ENCODE results near the gene C19orf25.
"Not testable (repeated sequence)": the region's sequence is repeated elsewhere in the genome, so short reads cannot be mapped to it uniquely, and the experiment has no call there.

Gene C19orf25

DNA sequence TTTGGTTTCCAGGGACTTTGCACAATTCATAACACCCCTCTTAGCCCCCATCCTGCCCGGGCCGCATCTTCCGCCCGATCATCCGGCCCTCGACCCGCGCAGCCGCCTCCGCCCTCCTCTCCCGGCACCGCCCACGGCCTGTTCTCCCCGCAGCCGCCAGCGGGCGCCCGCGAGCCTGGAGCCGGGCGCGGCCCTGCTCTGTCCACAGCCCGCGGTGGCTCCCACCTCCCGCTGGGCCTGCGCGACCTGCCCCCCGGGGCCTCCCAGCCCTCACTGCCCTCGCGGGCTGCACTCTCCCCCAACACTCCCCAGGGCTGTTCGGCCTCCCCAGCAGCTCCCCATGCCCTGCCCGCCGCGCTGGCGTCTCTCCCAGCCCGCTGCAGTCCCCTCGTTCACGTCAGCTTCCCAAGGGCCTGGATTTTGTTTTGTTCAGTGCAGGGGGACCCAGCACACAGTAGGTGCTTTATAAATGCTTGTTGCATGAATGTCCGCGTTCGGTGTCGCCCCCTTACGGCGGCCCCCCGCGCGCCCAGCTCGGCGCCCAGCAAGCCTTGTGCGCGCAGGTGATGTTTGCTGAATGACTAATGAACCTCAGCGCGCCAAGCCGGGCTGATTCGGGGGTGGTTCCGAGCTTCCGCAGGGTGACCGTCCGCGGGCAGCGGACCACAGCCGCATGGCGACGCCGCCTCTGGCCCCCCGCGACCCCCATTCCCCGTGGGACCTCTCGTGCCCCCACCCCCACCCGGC, 33.7 kb downstream of the C19orf25 start:
- DNase-seq: no peak

DNA sequence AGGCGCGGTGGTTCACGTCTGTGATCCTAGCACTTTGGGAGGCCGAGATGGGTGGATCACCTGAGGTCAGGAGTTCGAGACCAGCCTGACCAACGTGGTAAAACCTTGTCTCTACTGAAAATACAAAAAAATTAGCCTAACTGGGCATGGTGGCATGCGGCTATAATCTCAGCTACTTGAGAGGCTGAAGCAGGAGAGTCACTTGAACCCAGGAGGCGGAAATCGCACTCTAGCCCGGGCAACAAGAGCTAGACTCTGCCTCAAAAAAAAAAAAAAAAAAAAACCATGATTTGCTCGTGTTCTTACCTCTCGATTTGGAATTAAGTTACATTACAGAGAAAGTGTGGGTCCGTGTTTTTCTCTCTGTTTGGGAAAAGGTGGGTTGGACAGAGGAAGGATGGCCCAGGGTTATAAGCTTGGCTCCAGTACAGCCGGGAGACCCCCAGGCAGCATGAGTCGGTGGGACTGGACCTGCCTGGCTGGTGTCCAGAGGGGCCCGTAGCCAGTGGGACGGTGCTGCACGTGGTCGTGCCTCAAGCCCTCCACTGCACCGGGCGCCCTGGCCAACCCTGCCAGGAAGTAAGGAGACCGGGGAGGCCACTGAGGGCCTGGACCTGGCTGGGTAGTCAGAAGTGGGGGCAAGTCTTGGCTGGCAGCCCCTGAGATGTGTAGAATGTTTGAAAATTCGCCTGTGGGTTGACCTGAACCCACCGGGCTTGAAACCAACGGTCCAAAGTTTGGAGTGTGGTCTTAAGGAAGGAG, 37.2 kb downstream of the C19orf25 start:
- DNase-seq: no peak

DNA sequence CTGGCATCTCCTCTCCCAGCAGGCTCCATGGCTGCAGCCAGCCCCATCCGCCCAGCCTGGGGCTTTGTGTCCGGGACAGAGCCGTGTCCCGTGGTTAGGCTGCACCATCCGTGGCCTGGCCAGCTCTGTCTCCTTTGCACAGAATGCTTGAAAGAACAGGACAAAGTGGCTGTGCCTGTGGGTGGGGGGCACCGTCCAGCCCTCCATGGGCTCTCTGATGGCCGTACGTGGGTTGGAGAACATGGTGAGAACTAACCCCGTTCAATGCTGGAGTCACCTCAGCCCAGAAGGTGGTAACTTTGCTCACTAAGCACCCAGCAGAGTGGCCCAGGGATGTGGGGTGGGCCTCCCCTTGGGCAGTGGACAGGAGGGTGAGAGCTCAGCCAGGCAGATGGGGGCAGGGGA, 38.0 kb downstream of the C19orf25 start:
- DNase-seq: no peak

DNA sequence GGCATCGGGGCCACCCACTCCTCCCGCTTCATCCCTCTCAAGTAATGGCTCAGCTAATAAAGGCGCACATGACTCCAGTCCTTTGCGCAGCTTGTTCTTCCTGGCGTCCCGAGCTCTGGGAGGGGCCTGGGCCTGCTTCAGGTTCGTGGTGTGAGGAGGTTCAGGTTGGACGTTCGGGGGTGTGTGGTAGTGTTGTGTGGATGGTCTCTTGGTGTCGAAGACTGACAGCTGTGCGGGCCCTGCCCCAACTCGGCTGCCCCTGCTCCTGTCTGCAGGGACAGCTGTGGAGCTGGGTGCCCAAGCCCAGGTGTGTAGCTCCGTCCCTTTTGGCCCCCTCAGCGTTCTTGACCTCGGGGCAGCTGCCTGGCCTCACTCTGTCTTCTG, 38.6 kb downstream of the C19orf25 start:
- no peak for DNase-seq

DNA sequence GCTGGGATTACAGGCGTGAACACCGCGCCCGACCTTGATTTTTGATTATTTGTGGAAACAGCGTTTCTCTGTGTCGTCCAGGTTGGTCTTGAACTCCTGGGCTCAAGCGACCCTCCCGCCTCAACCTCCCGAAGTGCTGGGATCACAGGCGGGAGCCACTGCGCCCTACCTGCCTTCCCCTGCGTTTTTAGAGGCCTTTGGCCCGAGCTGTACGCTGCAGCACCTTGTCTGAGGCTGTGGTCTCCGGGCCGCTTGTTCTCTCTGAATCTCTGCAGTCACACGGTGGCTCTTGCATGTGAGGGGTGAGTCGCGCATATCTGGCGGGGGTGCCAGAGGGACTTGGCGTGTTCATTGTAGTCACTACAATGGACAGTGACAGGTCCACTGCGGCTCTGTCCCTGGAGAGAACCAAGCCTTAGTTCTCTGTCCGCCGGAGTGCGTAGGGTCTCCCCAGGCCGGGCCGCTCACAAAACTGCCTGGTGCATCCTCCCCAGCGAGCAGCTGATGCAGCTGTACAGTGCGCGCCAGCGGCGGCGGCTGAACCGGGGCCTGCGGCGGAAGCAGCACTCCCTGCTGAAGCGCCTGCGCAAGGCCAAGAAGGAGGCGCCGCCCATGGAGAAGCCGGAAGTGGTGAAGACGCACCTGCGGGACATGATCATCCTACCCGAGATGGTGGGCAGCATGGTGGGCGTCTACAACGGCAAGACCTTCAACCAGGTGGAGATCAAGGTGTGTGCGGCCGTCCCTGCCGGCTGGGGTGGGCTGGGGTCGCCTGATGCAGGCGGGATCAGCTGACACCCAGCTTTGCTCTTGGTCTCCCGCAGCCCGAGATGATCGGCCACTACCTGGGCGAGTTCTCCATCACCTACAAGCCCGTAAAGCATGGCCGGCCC, 39.2 kb downstream of the C19orf25 start:
- DNase-seq: not testable (repeated sequence)

DNA sequence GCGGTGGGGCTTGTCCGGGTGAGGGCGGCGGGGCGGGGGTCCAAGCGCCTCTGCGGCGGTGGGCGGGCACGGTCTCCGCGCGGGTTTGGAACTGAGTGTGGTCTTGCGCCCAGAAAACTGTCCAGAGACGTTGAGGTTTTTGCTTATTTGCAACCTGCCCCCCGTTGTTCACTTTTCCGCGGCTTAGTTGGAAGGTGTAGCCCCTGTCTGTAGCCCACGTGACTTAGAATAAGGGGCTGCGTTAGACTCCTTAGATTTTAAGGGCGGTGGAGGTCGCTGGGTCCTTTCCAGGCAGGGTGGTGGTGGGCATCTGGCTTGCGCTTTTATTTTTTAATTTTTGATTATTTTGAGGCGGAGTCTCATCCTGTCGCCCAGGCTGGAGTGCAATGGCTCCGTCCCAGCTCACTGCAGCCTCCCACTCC, 40.1 kb downstream of the C19orf25 start:
- DNase-seq: no peak

DNA sequence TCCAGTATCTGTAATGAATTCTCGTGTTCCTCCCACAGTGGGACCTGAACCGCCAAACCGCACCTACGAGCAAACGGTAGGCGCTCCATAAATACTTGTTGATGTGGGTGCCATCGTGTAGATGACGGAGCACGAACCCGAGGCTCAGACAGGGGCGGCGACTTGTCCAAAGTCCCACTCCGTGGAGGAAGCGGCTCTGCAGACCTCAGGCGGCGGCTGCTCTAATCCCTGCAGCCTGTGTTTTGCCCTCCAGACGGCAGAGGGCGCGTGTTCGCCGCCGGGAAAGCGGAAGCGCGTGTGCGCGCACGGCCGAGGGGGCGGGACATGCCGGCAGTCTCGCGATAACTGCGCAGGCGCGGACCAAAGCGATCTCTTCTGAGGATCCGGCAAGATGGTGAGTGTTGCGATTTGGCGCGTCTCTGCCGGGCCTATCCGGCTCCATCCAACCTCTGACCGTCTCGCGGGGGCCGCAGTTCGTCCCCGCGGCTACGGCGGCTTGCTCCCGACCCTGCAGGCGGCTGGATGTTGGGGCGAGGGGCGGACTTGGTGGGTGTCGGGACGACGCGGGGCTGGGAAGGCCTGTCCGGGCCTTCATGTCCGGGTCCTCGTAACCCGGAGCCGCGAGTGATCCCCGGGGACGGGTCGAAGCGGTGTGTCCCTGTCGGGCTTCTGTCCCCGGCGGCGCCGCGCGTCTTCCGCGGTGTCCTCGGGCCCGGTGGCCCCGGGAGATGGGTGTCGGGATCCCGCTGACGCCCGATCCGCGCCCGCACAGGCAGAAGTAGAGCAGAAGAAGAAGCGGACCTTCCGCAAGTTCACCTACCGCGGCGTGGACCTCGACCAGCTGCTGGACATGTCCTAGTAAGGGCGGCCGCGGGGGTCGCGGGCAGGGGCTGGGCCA, 40.7 kb downstream of the C19orf25 start, which contains the start of gene RPS15:
Gene RPS15 (plus strand): TSS at position 362 of the 898 bp plus-strand sequence. CDS start 30 bp downstream, at position 392.
- peak; percentile 75 for DNase-seq

DNA sequence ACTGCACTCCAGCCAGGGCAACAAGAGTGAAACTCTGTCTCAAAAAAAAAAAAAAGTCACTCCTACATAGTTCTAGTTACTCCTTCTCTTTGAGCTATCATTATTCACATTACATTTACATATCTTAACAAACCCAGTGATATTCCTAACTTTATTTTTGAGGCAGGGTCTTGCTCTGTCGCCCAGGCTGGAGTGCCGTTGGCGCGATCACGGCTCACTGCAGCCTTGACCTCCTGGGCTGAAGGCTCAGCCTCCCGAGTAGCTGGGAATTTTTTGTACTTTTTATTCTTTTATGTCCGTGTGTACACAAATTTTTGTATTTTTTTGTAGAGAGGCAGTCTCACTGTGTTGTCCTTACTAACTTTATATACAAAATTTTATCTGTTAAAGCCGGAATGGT, 41.4 kb downstream of the C19orf25 start:
- no peak for DNase-seq

GRCh38 chr19:1435378-1435989, 43.5 kb downstream of the C19orf25 start:
- DNase-seq: no peak

DNA sequence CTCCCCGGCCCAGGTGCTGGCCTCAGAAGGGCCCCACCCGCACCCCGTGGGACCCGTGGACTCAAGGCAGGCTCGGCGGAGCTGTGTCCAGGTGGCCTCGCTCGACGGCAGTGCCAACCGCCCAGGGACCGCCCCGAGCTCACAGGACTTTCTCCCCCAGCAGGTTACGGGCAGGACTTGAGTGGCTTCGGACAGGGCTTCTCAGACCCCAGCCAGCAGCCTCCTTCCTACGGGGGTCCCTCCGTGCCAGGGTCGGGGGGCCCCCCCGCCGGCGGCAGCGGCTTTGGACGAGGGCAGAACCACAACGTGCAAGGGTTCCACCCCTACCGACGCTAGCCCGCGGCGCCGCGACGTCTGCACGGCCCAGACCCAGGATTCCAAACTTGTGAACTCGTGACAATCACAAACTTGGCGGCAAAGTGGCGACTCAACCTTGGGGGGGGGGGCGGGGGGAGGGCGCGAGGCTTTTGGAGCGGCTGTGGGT, 44.4 kb downstream of the C19orf25 start:
- no peak for DNase-seq

GRCh38 chr19:1434040-1434366, 45.0 kb downstream of the C19orf25 start:
- no peak for DNase-seq

GRCh38 chr19:1433119-1434039, 45.6 kb downstream of the C19orf25 start:
- no peak for DNase-seq

GRCh38 chr19:1432507-1432887, 46.5 kb downstream of the C19orf25 start:
- no peak for DNase-seq

- DNase-seq: no peak
Observed at GRCh38 chr19:1431759-1432506, 47.1 kb downstream of the C19orf25 start.

- DNase-seq: no peak
Observed at GRCh38 chr19:1430246-1430645, 48.8 kb downstream of the C19orf25 start.

GRCh38 chr19:1429750-1430149, 49.3 kb downstream of the C19orf25 start:
- DNase-seq: no peak

GRCh38 chr19:1428738-1429391, 50.1 kb downstream of the C19orf25 start:
- no peak for DNase-seq

DNA sequence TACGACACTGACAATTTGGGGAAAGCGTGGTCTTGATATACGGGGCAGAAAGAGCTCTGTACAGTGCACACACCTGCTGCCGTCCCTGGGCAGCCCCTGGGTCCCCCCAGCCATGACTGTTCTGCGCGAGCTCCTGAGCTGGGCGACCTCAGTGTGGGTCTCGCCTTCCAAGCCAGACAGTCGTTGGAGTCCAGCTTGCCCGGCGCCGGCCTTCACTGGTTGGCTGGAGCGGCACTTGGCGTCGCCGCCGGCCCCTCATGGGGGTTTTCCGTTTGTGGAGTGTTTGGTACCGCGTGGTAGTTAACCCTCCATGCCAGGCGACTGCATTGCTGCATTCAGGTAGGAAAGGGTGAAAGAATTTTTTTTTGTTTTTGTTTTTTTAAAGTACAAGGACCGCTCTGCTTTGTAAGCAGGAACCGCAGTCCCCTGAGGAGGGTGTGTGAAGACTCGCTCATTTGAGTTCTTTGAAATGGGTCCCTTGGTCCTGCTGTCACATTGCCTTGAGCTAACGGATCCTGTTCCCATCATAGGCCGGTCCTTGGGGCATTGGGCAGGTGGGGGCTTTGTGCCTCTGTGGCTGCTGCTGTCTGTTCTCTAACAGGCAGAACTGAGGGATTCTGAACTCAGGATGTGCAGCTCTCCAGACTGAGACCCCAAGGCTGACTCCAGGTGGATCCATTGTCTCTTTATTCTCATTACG, 51.6 kb downstream of the C19orf25 start:
- DNase-seq: no peak

DNA sequence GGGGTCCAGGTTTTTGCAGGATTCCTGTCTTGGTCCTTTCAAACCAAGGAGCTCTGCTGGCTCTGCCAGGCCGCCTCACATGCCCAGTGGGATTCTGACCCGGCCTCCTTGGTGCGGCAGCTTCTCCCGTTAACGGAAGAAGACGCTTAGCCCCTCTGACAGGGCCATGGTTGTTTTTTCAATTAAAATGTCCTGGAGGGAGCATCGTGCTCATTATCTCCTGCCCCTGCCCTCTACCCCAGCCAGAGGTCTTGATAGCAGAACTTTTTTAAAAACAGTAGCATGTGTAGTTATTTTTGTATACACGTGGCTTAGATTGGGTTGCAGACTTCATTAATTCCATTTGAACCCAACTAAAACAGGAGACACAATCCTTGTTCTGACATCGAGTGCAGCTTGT, 52.3 kb downstream of the C19orf25 start:
- no peak for DNase-seq
